Transverse colon (tissue), 4 donors: ENCODE results near the gene WDR18. TPM values are rescaled to one million over a fixed set of nuclear protein-coding genes. Genes with fewer than 3 reads are reported as not detected.
A peak's percentile ranks its signal among the peaks of the same experiment; 100 is the strongest.

Experiments
- DNase-seq: peaks from one replicate; pipeline ENCODE4 v3.0.0-alpha.2; 2019
- H3K27ac ChIP-seq, 4 donors: fragments of 200-600 bp; sonication (generic); 2 replicates each; pipeline ENCODE4 v1.5.1; 2016 to 2018; ENCODE audit warnings: inconsistent platforms in 4 of 4
- H3K27me3 ChIP-seq: fragments of 200-600 bp; sonication (generic); 2 replicates; pipeline ENCODE4 v1.5.1; 2017; ENCODE audit warnings: inconsistent platforms
- H3K36me3 ChIP-seq, 4 donors: fragments of 200-600 bp; sonication (generic); 2 replicates each; pipeline ENCODE4 v1.5.1; 2017 to 2019; ENCODE audit warnings: inconsistent platforms in 4 of 4
- H3K4me1 ChIP-seq, 4 donors: fragments of 200-600 bp; sonication (generic); 2 replicates each; pipeline ENCODE4 v1.5.1; 2017 to 2020; ENCODE audit warnings: inconsistent platforms in 4 of 4
- H3K4me3 ChIP-seq, 4 donors: fragments of 200-600 bp; sonication (generic); 1 replicate in 1 of 4; 2 replicates in 3 of 4; pipeline versions ENCODE4 v1.5.1 to v1.6.1; 2017 to 2019; ENCODE audit warnings: inconsistent platforms in 4 of 4
- H3K9me3 ChIP-seq, 2 donors: fragments of 200-600 bp; sonication (generic); 2 replicates each; pipeline ENCODE4 v1.5.1; 2017 to 2019; ENCODE audit warnings: inconsistent platforms in 2 of 2
- CTCF ChIP-seq, 5 experiments: fragments of 200-600 bp in 3 of 5; fragments of 450-650 bp in 2 of 5; sonication (generic) in 3 of 5; IDR thresholded peaks; 1 replicate in 2 of 5; 2 replicates in 3 of 5; pipeline ENCODE4 v1.5.1; 2016 to 2017; ENCODE audit warnings: antibody characterized with exemption in 5 of 5, inconsistent platforms in 3 of 5, mild to moderate bottlenecking in 2 of 5, moderate library complexity in 1 of 5
- EP300 ChIP-seq: sonication (generic); formaldehyde crosslinking; IDR thresholded peaks from one replicate; pipeline ENCODE4 v1.6.1; 2017; ENCODE audit warnings: antibody characterized with exemption, low read depth
- POLR2A ChIP-seq: fragments of 450-650 bp; IDR thresholded peaks from one replicate; pipeline ENCODE4 v1.6.1; 2016; ENCODE audit warnings: antibody characterized with exemption, mild to moderate bottlenecking, moderate library complexity
- POLR2AphosphoS5 ChIP-seq, 3 donors: sonication (generic); formaldehyde crosslinking; IDR thresholded peaks; one replicate each; pipeline ENCODE4 v1.6.1; 2016; ENCODE audit warnings: antibody characterized with exemption in 3 of 3
- whole genome bisulfite sequencing, 2 donors: methylation state at CpG; one replicate each; pipeline ENCODE4 v1.1.5; 2018; ENCODE audit warnings: low coverage in 1 of 2; 5-methylcytosine and 5-hydroxymethylcytosine counted together
- in situ Hi-C, 4 donors: fragments of 200-750 bp; cut with MboI; loops; one replicate each; pipeline versions ENCODE4 v1.15.0 to v1.15.1; 2017; ENCODE audit warnings: low sequenced_read_pairs in 3 of 4, low pct_ligation_motif_present in 1 of 4, low pct_unique_long_range_greater_than_20kb in 1 of 4
- intact Hi-C: fragments of 100-400 bp; cut with DNase I; formaldehyde crosslinking; loops from one replicate; pipeline ENCODE4 v1.15.1; 2023; ENCODE audit warnings: low total_unique reads
- total RNA-seq, 4 donors: library from RNA; depleted of rRNA; stranded (reverse); fragments of >200 nt; gene quantifications; one replicate each; pipeline ENCODE4 v1.1.0, GENCODE V29; 2016

WDR18 gene
- total RNA-seq, 4 donors from 2014 or later = 23.1 to 47.4 (median 39.0) TPM

- WGBS, 2 donors = 9% methylated on average over 18 of the region's 20 CpGs; no CpG with 5 or more reads in 1 of the 2 donors
- intact Hi-C loops = no loop called here
- no peak overlapping the region for H3K4me3 ChIP-seq
These were observed 17.5 kb downstream of the WDR18 start for GRCh38 chr19:1001538-1002166.

GRCh38 chr19:1002600-1002999 lies 18.5 kb downstream of the WDR18 start:
- intact Hi-C loops = no loop called here
- in situ Hi-C loops = no loop called here
- Histone ChIP-seq H3K4me3 (no peak overlapping the region), H3K4me1 (peaks cover 0 to 15% (median 7%) of the 10 kb centered on the region in 4 donors), H3K27ac (no peak overlapping the region), H3K27me3 (peaks cover 58% of the 10 kb centered on the region), H3K9me3 (no peaks in the 10 kb centered on the region), H3K36me3 (no peaks in the 10 kb centered on the region)
- no peak for DNase-seq
- no peak for TF ChIP-seq POLR2A
- no peak for TF ChIP-seq POLR2AphosphoS5 (IDR thresholded peaks at IDR 0.05)
- no peak for TF ChIP-seq CTCF (IDR thresholded peaks at IDR 0.05)
- no peak for TF ChIP-seq EP300
- 59 to 60% methylated on average over 1 to 4 of the region's 4 CpGs for WGBS, 2 donors

More at GRCh38 chr19:1001538-1002166, 17.5 kb downstream of the WDR18 start:
- Histone ChIP-seq H3K27ac (no peak overlapping the region), H3K36me3 (no peaks in the 10 kb centered on the region), H3K9me3 (no peaks in the 10 kb centered on the region), H3K27me3 (peaks cover 68% of the 10 kb centered on the region), H3K4me1 (peaks cover 0 to 15% (median 7%) of the 10 kb centered on the region in 4 donors)
- TF ChIP-seq EP300 (no peak), CTCF (IDR thresholded peaks at IDR 0.05) (peak; percentile 90 to 98 (median 94)), POLR2AphosphoS5 (IDR thresholded peaks at IDR 0.05) (no peak), POLR2A (no peak)
- in situ Hi-C loops = no loop called here
- DNase-seq = peak; percentile 65

GRCh38 chr19:1003283-1003682 lies 19.1 kb downstream of the WDR18 start:
- Histone ChIP-seq H3K36me3 (no peaks in the 10 kb centered on the region), H3K27me3 (peaks cover 51% of the 10 kb centered on the region), H3K4me1 (peaks cover 0 to 15% (median 7%) of the 10 kb centered on the region in 4 donors), H3K27ac (no peak overlapping the region), H3K4me3 (no peak overlapping the region), H3K9me3 (no peaks in the 10 kb centered on the region)
- intact Hi-C loops = no loop called here
- in situ Hi-C loops = no loop called here
- TF ChIP-seq POLR2A (no peak), POLR2AphosphoS5 (IDR thresholded peaks at IDR 0.05) (no peak), CTCF (IDR thresholded peaks at IDR 0.05) (no peak), EP300 (no peak)
- 83 to 86% methylated on average over 7 to 11 of the region's 37 CpGs for WGBS, 2 donors
- no peak for DNase-seq

GRCh38 chr19:1004204-1004802 lies 20.2 kb downstream of the WDR18 start:
- Histone ChIP-seq H3K4me3 (no peak overlapping the region), H3K36me3 (no peaks in the 10 kb centered on the region), H3K27me3 (peaks cover 41% of the 10 kb centered on the region), H3K4me1 (peaks cover 0 to 15% (median 7%) of the 10 kb centered on the region in 4 donors), H3K27ac (no peak overlapping the region), H3K9me3 (no peaks in the 10 kb centered on the region)
- no peak for DNase-seq
- intact Hi-C loops (no loop called here), in situ Hi-C loops (no loop called here)
- TF ChIP-seq CTCF (IDR thresholded peaks at IDR 0.05) = no peak
- TF ChIP-seq EP300 = no peak
- TF ChIP-seq POLR2AphosphoS5 (IDR thresholded peaks at IDR 0.05) = no peak
- TF ChIP-seq POLR2A = no peak
- WGBS, 2 donors = 70% methylated on average over 29 of the region's 32 CpGs; no CpG with 5 or more reads in 1 of the 2 donors
